GM21528 (cell line): Measurements from ENCODE around the gene CXCL5.
"Not testable (repeated sequence)": the region's sequence is repeated elsewhere in the genome, so short reads cannot be mapped to it uniquely, and the experiment has no call there.

ENCODE experiments used
- ATAC-seq: cut with Tn5 transposase; IDR thresholded peaks from one replicate; pipeline ENCODE4 v1.9.1; 2021; ENCODE audit warnings: mild to moderate bottlenecking, moderate library complexity; ENCODE audit not compliant: unreplicated experiment, low FRiP score

CXCL5 gene

GRCh38 chr4:74016068-74016467, 17.6 kb upstream of the CXCL5 start:
- ATAC-seq: no peak

DNA sequence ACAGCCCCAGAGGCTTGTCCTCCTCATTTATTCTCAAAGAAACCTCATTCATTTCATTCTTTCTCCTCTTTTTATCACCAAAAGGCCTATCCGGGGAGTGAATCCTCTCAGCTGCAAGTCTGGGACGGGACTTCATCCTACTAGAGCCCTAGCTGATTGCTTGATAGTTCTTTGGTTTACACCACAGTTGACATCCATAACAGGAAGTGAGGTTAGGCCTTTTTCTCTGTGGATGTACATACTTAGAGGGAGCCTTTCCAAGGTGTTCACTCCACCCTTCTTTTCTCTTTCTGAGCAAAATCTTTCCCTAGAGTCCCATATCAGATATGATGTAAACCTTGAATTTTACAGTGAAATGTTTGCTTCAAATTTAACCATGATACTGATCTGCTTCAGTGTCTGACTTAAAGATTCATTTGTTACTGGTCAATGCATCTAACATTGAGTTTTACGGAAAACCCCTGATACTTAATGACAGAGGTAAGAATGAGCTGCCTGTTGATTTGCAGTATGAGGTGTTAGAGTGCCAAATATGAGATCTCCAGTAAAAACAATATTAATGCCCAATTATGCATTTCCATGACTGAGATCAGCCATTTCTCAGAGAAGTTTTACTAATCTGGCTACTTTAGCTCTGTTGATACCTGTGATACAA, 16.8 kb upstream of the CXCL5 start:
- ATAC-seq: no peak

DNA sequence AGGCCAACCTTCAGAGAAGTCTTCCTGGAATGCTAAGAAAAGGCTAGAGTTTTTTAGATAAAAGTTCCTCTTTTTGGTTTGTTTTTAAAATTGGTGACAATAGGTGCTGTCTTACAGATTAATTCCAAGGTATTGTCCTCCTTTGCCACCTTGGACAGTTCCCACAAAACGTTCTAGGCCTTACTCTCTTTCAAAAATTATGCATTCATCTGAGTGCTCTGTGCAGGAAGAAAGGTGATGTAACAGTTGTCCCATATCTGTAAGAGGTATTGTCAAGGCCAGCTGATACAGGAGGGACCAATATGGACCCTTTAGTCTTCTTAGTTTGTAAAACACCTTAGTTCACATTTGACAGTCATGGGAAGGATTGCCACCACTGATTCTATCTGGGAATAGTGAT, 15.9 kb upstream of the CXCL5 start:
- no peak for ATAC-seq

GRCh38 chr4:74013264-74013663, 14.8 kb upstream of the CXCL5 start:
- ATAC-seq: no peak

DNA sequence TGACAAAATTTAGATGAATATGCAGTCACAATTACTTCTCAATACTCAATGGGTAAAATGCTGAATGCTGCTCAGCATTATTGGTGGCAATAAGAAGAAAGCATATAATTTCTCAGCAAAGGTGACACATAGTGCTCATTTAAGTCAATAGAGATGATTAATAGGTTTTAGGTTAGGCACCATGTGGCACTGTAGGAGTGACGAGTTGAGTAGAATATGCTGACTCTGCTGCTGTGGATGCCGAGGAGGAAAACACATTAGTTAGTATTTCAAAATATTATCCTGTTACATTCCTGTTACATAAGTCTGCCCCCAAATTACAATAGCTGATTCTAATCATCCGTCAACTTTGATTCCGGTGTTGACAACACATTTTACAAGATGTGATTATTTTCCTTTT, 13.7 kb upstream of the CXCL5 start:
- ATAC-seq: no peak

- no peak for ATAC-seq
Observed at GRCh38 chr4:74009307-74009706, 10.8 kb upstream of the CXCL5 start.

GRCh38 chr4:74006009-74006476, 7.6 kb upstream of the CXCL5 start:
- ATAC-seq: no peak

DNA sequence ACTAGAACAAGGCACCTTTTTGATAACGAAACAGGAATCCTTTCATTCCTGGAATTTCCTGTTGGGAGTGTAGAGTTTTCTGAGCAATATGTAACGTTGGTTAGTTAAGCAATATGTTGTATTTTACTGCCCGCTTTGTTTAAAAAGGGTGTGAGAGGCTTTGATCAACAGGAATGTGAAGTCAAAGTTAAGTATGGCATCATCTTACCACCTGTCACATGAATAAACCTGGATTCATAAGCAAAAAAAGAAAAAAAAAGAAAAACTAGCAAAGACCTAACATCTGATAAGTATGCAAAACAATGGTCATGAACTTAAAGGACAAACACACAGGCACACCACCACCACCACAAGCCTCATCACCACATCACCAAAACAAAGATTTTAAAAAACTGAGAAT, 7.1 kb upstream of the CXCL5 start:
- ATAC-seq: no peak

GRCh38 chr4:74004668-74005067, 6.2 kb upstream of the CXCL5 start:
- no peak for ATAC-seq

- ATAC-seq: no peak
Observed at GRCh38 chr4:74000301-74000700, 1.8 kb upstream of the CXCL5 start.

DNA sequence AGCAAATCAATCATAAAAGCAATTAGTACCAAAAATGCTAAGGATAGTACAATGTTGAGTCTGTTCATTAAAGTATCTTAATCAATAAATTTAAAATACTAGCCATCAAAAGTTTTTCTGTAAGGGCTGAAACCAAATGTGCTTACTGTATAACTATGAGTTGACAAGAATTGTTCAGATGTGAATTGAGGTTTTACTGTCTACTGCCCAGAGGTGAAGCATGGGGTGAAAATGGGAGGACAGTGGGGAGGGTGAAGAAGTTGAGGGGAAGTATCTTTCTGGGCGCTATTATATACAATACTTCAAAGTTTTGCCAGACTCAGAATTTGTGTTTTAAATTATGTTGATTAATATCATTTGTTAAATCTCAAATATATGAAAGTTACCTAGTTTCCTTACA, 6.4 kb downstream of the CXCL5 start:
- no peak for ATAC-seq

- no peak for ATAC-seq
Observed at GRCh38 chr4:73991742-73992000, 6.8 kb downstream of the CXCL5 start.

DNA sequence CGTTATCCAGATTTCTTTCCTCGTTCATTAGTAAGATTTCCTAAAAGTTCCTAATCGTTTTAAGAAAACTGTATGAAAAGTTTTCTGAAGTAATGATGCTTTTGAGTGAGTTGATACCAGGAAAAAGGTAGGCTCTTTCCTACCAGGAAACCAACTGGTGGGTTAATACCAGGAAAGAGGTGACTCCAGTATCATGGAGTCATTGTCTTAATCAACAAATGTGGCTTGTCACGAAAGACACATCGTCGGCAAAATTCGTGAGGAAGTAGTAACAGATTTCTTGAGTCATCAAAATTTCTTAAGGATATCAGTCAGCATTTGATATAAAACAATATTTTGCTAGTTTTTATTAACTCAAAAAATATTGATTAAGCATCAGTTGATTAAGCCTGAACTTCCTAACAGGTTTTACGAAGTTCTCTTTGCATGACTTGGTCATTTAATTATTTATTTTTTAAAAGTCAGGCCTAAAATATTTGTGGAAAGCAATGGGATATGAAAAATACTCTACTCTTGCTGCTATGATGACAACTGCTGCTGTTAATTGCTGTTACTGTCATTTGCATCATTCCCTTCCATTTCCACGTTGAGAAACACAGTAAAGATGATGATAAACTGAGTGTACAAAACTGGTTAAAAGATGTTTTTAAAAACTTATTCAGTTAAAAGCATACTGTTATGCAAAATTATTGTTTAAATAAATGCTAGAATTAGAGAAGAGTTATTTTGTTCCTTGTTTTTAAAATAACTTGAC, 7.3 kb downstream of the CXCL5 start:
- ATAC-seq: no peak

DNA sequence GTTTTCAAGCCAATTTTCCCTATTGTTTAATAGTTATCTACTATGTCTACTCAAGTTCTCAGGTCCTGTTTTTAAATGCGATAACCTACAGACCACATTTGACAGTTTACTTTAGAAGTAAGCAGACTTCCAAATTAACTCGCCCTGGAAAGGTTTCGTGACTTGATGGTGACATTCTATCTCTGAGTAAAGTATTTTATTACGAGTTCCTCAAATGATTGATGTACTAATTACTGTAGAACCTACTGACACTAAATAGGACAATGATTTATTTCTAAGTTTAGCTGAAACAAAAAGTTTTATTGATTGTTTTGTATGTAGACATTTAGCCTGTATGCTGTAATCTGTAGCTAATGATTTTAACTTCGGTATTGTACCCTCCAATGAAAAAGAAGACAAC, 8.5 kb downstream of the CXCL5 start:
- ATAC-seq: no peak

GRCh38 chr4:73989031-73989430, 9.4 kb downstream of the CXCL5 start:
- no peak for ATAC-seq

DNA sequence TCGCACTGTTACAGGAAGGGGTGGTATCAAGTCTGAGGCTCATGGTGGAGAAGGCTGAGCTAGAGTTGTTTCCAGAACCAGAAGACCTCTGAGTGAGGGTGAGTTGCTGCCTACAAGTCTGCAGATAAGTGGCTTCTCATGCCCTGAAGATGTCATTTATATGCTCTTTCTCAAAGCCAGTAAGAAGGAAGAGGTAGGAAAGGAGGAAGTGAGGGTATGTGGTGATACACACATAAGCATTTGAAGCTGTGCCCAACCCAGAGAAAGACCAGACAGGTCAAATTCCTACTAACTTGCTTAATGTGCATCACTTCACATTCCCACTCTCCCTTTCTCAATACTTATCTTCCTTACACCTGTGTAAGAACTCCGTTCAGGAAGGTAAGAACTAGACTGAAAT, 10.4 kb downstream of the CXCL5 start, which contains the start of gene PPBP:
Gene PPBP, minus strand, starts transcription at position 130 of the 400 bp plus-strand sequence. Its CDS starts 87 bp downstream, at position 43.
- ATAC-seq: no peak

- no peak for ATAC-seq
Observed at GRCh38 chr4:73985528-73985852, 13.0 kb downstream of the CXCL5 start.

DNA sequence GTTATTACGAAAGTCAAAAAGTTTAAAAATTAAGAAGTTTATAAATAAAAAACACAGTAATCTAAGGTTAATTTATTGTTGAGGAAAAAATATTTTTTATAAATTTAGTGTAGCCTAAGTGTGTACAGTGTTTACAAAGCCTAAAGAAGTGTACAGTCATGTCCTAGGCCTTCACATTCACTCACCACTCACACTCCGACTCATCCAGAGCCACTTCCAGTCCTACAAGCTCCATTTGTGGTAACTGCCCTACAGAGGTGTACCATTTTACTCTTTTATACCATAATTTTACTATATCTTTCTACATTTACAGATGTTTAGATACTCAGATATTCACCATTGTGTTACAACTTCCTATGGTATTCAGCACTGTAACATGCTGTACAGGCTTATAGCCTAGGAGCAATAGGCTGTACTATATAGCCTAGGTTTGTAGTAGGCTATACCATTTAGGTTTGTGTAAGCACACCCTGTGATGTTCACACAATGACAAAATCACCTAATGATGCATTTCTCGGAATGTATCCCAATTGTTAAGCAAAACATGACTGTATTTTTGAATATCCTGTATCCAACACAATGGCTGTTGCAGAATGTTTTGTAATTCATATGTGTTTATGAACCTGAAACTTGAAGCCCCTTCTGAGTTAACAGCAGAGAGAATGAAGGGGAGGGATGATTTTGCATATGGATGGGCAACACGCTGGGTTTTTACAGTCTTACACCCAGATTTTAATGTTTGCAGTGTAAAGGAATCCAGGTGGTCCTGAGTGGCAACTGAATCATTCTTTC, 13.5 kb downstream of the CXCL5 start:
- no peak for ATAC-seq

- ATAC-seq: not testable (repeated sequence)
Observed at GRCh38 chr4:73981175-73981574, 17.3 kb downstream of the CXCL5 start.

- ATAC-seq: no peak
Observed at GRCh38 chr4:73979407-73979957, 19.0 kb downstream of the CXCL5 start.

- ATAC-seq: no peak
Observed at GRCh38 chr4:73978886-73979285, 19.6 kb downstream of the CXCL5 start.
